ENCODE measurements around the gene MRAP2. TPM values are rescaled to one million over a fixed set of nuclear protein-coding genes. Genes with fewer than 3 reads are reported as not detected.
"Not testable (repeated sequence)": the region's sequence is repeated elsewhere in the genome, so short reads cannot be mapped to it uniquely, and the experiment has no call there.

MRAP2 gene
- total RNA-seq, 2 experiments from 2014 or later = not detected

GRCh38 chr6:84114933-84115594 is 81.5 kb downstream of the MRAP2 start:
- CTCF ChIA-PET; H3K36me3 Mint-ChIP-seq (ENCODE audit: low read depth); H3K9me3 Mint-ChIP-seq (ENCODE audit: low read depth); H3K27ac Mint-ChIP-seq; H3K27me3 Mint-ChIP-seq; POLR2A ChIA-PET; intact Hi-C loops (cut with DNase I, micrococcal nuclease); H3K4me3 Mint-ChIP-seq; DNase-seq; ATAC-seq; H3K4me1 Mint-ChIP-seq: not testable (repeated sequence)

- no peak for ATAC-seq
- no peak overlapping the region for H3K4me3 Mint-ChIP-seq
Observed at GRCh38 chr6:84118191-84118590, 84.6 kb downstream of the MRAP2 start.

GRCh38 chr6:84119277-84119676 is 85.7 kb downstream of the MRAP2 start:
- CTCF ChIA-PET = no interaction called here
- H3K4me3 Mint-ChIP-seq = no peak overlapping the region
- peaks cover 7% of the 10 kb centered on the region for H3K9me3 Mint-ChIP-seq (ENCODE audit: low read depth)
- H3K27me3 Mint-ChIP-seq = no peaks in the 10 kb centered on the region
- H3K4me1 Mint-ChIP-seq = no peaks in the 10 kb centered on the region
- ATAC-seq (no peak), DNase-seq (no peak)
- no peak overlapping the region for H3K27ac Mint-ChIP-seq
- intact Hi-C loops (cut with DNase I, micrococcal nuclease) = no loop called here
- peaks cover 18% of the 10 kb centered on the region for H3K36me3 Mint-ChIP-seq (ENCODE audit: low read depth)
- POLR2A ChIA-PET = no interaction called here

More at GRCh38 chr6:84118191-84118590, 84.6 kb downstream of the MRAP2 start:
- intact Hi-C loops (cut with DNase I, micrococcal nuclease) = no loop called here
- Mint-ChIP-seq H3K27me3 (no peaks in the 10 kb centered on the region), H3K4me1 (no peaks in the 10 kb centered on the region), H3K27ac (no peak overlapping the region), H3K9me3 (ENCODE audit: low read depth) (peaks cover 7% of the 10 kb centered on the region), H3K36me3 (ENCODE audit: low read depth) (peaks cover 10% of the 10 kb centered on the region)
- POLR2A ChIA-PET = interaction anchor here (0.6 kb wide), 1 partner anchor 10 kb away, joined by 3 read pairs; no protein-coding TSS in a partner anchor
- CTCF ChIA-PET = no interaction called here
- DNase-seq = no peak

- no peaks in the 10 kb centered on the region for H3K4me1 Mint-ChIP-seq
- no peak for ATAC-seq
- peaks cover 32% of the 10 kb centered on the region for H3K36me3 Mint-ChIP-seq (ENCODE audit: low read depth)
- no peak overlapping the region for H3K4me3 Mint-ChIP-seq
- no peaks in the 10 kb centered on the region for H3K27me3 Mint-ChIP-seq
- ChIA-PET CTCF (no interaction called here), POLR2A (no interaction called here)
- H3K9me3 Mint-ChIP-seq (ENCODE audit: low read depth) = no peaks in the 10 kb centered on the region
- no peak overlapping the region for H3K27ac Mint-ChIP-seq
- intact Hi-C loops (cut with DNase I, micrococcal nuclease) = no loop called here
- no peak for DNase-seq
Observed at GRCh38 chr6:84123186-84123585, 89.6 kb downstream of the MRAP2 start.

- H3K4me1 Mint-ChIP-seq; H3K9me3 Mint-ChIP-seq (ENCODE audit: low read depth); intact Hi-C loops (cut with DNase I, micrococcal nuclease); H3K27me3 Mint-ChIP-seq; H3K4me3 Mint-ChIP-seq; POLR2A ChIA-PET; DNase-seq; H3K27ac Mint-ChIP-seq; ATAC-seq; CTCF ChIA-PET: not testable (repeated sequence)
- peaks cover 28% of the 10 kb centered on the region for H3K36me3 Mint-ChIP-seq (ENCODE audit: low read depth)
Observed at GRCh38 chr6:84129588-84129987, 96.0 kb downstream of the MRAP2 start.

- intact Hi-C loops (cut with DNase I, micrococcal nuclease); CTCF ChIA-PET; H3K27me3 Mint-ChIP-seq; DNase-seq; H3K4me1 Mint-ChIP-seq; H3K27ac Mint-ChIP-seq; POLR2A ChIA-PET; H3K9me3 Mint-ChIP-seq (ENCODE audit: low read depth); H3K4me3 Mint-ChIP-seq; ATAC-seq: not testable (repeated sequence)
- H3K36me3 Mint-ChIP-seq (ENCODE audit: low read depth) = peaks cover 35% of the 10 kb centered on the region
Observed at GRCh38 chr6:84133385-84133784, 99.8 kb downstream of the MRAP2 start.

GRCh38 chr6:84135291-84135690 is 101.7 kb downstream of the MRAP2 start:
- Mint-ChIP-seq H3K4me1 (no peaks in the 10 kb centered on the region), H3K36me3 (ENCODE audit: low read depth) (peaks cover 37% of the 10 kb centered on the region), H3K27me3 (no peaks in the 10 kb centered on the region), H3K27ac (no peak overlapping the region), H3K4me3 (no peak overlapping the region), H3K9me3 (ENCODE audit: low read depth) (peaks cover 8% of the 10 kb centered on the region)
- intact Hi-C loops (cut with DNase I, micrococcal nuclease) = no loop called here
- ChIA-PET POLR2A (no interaction called here), CTCF (no interaction called here)
- no peak for ATAC-seq
- DNase-seq = no peak

- DNase-seq = no peak
- H3K4me1 Mint-ChIP-seq = no peaks in the 10 kb centered on the region
- no peak overlapping the region for H3K4me3 Mint-ChIP-seq
- POLR2A ChIA-PET = no interaction called here
- no peak overlapping the region for H3K27ac Mint-ChIP-seq
- H3K27me3 Mint-ChIP-seq = no peaks in the 10 kb centered on the region
- H3K36me3 Mint-ChIP-seq (ENCODE audit: low read depth) = peaks cover 39% of the 10 kb centered on the region
- no peak for ATAC-seq
- peaks cover 3% of the 10 kb centered on the region for H3K9me3 Mint-ChIP-seq (ENCODE audit: low read depth)
- CTCF ChIA-PET = no interaction called here
- intact Hi-C loops (cut with DNase I, micrococcal nuclease) = no loop called here
Observed at GRCh38 chr6:84136364-84137050, 102.9 kb downstream of the MRAP2 start.

GRCh38 chr6:84137051-84137375 is 103.4 kb downstream of the MRAP2 start:
- Mint-ChIP-seq H3K4me3 (no peak overlapping the region), H3K9me3 (ENCODE audit: low read depth) (peaks cover 3% of the 10 kb centered on the region), H3K4me1 (no peaks in the 10 kb centered on the region), H3K27ac (no peak overlapping the region), H3K36me3 (ENCODE audit: low read depth) (peaks cover 41% of the 10 kb centered on the region), H3K27me3 (no peaks in the 10 kb centered on the region)
- POLR2A ChIA-PET = no interaction called here
- DNase-seq (no peak), ATAC-seq (no peak)
- CTCF ChIA-PET = no interaction called here
- intact Hi-C loops (cut with DNase I, micrococcal nuclease) = no loop called here

- Mint-ChIP-seq H3K4me1 (no peaks in the 10 kb centered on the region), H3K27me3 (no peaks in the 10 kb centered on the region), H3K27ac (no peak overlapping the region), H3K36me3 (ENCODE audit: low read depth) (peaks cover 34% of the 10 kb centered on the region), H3K4me3 (no peak overlapping the region), H3K9me3 (ENCODE audit: low read depth) (peaks cover 2% of the 10 kb centered on the region)
- DNase-seq (no peak), ATAC-seq (no peak)
- intact Hi-C loops (cut with DNase I, micrococcal nuclease) = no loop called here
- POLR2A ChIA-PET = no interaction called here
- CTCF ChIA-PET = no interaction called here
Observed at GRCh38 chr6:84137989-84138575, 104.5 kb downstream of the MRAP2 start.

- intact Hi-C loops (cut with DNase I, micrococcal nuclease) = no loop called here
- Mint-ChIP-seq H3K27me3 (no peaks in the 10 kb centered on the region), H3K9me3 (ENCODE audit: low read depth) (no peaks in the 10 kb centered on the region), H3K36me3 (ENCODE audit: low read depth) (peaks cover 29% of the 10 kb centered on the region), H3K27ac (no peak overlapping the region), H3K4me3 (no peak overlapping the region), H3K4me1 (no peaks in the 10 kb centered on the region)
- no peak for ATAC-seq
- no peak for DNase-seq
- POLR2A ChIA-PET = no interaction called here
- CTCF ChIA-PET = interaction anchor here (0.7 kb wide), 1 partner anchor 1237 kb away, joined by 3 read pairs; no protein-coding TSS in a partner anchor
Observed at GRCh38 chr6:84139311-84139710, 105.7 kb downstream of the MRAP2 start.
